Upper lobe of left lung (tissue), 6 donors: ENCODE data around the gene MRPL44. TPM values are rescaled to one million over a fixed set of nuclear protein-coding genes. Genes with fewer than 3 reads are reported as not detected.

Experiments used
- ATAC-seq, 2 donors: fragments of 200-7000 bp; cut with Tn5 transposase; one replicate each; pipeline ENCODE4 v1.9.1; 2022; ENCODE audit warnings: mild to moderate bottlenecking in 2 of 2, moderate library complexity in 2 of 2; ENCODE audit not compliant: low FRiP score in 2 of 2
- DNase-seq, 2 donors: peaks; one replicate each; pipeline ENCODE4 v3.0.0-alpha.2; 2019 to 2020
- H3K27ac ChIP-seq, 4 donors: fragments of 200-600 bp; sonication (generic); one replicate each; pipeline ENCODE4 v1.5.1; 2016 to 2019
- H3K27me3 ChIP-seq, 4 donors: fragments of 200-600 bp; sonication (generic); one replicate each; pipeline ENCODE4 v1.5.1; 2017 to 2019
- H3K36me3 ChIP-seq, 4 donors: fragments of 200-600 bp; sonication (generic); one replicate each; pipeline ENCODE4 v1.5.1; 2016 to 2019
- H3K4me1 ChIP-seq, 4 donors: fragments of 200-600 bp; sonication (generic); one replicate each; pipeline ENCODE4 v1.5.1; 2018 to 2019
- H3K4me3 ChIP-seq, 4 donors: fragments of 200-600 bp; sonication (generic); one replicate each; pipeline ENCODE4 v1.5.1; 2017 to 2019; ENCODE audit warnings: mild to moderate bottlenecking in 2 of 4, moderate library complexity in 1 of 4
- H3K9me3 ChIP-seq, 4 donors: fragments of 200-600 bp; sonication (generic); one replicate each; pipeline ENCODE4 v1.5.1; 2018 to 2019
- EP300 ChIP-seq, 4 donors: sonication (generic); formaldehyde crosslinking; IDR thresholded peaks; one replicate each; pipeline ENCODE4 v1.5.1; 2017; ENCODE audit warnings: antibody characterized with exemption in 4 of 4, control low read depth in 2 of 4
- POLR2A ChIP-seq, 4 donors: fragments of 450-650 bp; IDR thresholded peaks; one replicate each; pipeline ENCODE4 v1.5.1; 2016 to 2017; ENCODE audit warnings: antibody characterized with exemption in 4 of 4, mild to moderate bottlenecking in 2 of 4
- POLR2AphosphoS5 ChIP-seq, 2 donors: sonication (generic); formaldehyde crosslinking; IDR thresholded peaks; one replicate each; pipeline ENCODE4 v1.5.1; 2017; ENCODE audit warnings: antibody characterized with exemption in 2 of 2
- WGBS, 2 donors: methylation state at CpG; one replicate each; pipeline ENCODE4 v1.1.5; 2017 to 2018; 5-methylcytosine and 5-hydroxymethylcytosine counted together
- total RNA-seq, 6 donors: library from RNA; depleted of rRNA in 4 of 6; stranded (reverse); fragments of >200 nt in 4 of 6; gene quantifications; one replicate each; pipeline versions ENCODE4 v1.1.0 to v1.2.1, GENCODE V29; 2016 to 2021
- TF ChIP-seq, protein P1 (sequence below), 6 experiments: fragments of 450-650 bp in 4 of 6; fragments of 200-600 bp in 2 of 6; sonication (generic) in 2 of 6; IDR thresholded peaks; one replicate each; pipeline ENCODE4 v1.5.1; 2016 to 2019; ENCODE audit warnings: antibody characterized with exemption in 6 of 6
- donor health status: DM: no; HTN: no; CAD: no; lungs with moderate emphysema.
- donor health status: DM: no; HTN: yes; CAD: no; lungs with severe emphysema.

MRPL44 gene
- total RNA-seq, 6 donors from 2014 or later, result 7.9 to 24.4 (median 22.5) TPM

- no peak overlapping the region for H3K4me3 ChIP-seq
- ATAC-seq (peak in 1 of 2 donors; percentile 11), DNase-seq (no peak)
- H3K36me3 ChIP-seq, result no peaks in the 10 kb centered on the region
- peak overlapping the region in 1 of 4 donors; percentile 30 for H3K27ac ChIP-seq
- H3K9me3 ChIP-seq, result no peaks in the 10 kb centered on the region
- peaks cover 34 to 76% (median 59%) of the 10 kb centered on the region in 4 donors for H3K4me1 ChIP-seq
- TF ChIP-seq EP300 (IDR thresholded peaks at IDR 0.05) (no peak), POLR2AphosphoS5 (IDR thresholded peaks at IDR 0.05) (no peak), POLR2A (IDR thresholded peaks at IDR 0.05) (no peak)
- TF ChIP-seq, protein P1, sequence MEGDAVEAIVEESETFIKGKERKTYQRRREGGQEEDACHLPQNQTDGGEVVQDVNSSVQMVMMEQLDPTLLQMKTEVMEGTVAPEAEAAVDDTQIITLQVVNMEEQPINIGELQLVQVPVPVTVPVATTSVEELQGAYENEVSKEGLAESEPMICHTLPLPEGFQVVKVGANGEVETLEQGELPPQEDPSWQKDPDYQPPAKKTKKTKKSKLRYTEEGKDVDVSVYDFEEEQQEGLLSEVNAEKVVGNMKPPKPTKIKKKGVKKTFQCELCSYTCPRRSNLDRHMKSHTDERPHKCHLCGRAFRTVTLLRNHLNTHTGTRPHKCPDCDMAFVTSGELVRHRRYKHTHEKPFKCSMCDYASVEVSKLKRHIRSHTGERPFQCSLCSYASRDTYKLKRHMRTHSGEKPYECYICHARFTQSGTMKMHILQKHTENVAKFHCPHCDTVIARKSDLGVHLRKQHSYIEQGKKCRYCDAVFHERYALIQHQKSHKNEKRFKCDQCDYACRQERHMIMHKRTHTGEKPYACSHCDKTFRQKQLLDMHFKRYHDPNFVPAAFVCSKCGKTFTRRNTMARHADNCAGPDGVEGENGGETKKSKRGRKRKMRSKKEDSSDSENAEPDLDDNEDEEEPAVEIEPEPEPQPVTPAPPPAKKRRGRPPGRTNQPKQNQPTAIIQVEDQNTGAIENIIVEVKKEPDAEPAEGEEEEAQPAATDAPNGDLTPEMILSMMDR (IDR thresholded peaks at IDR 0.05), result no peak
- no peaks in the 10 kb centered on the region for H3K27me3 ChIP-seq
- WGBS, 2 donors, result 66% methylated on average over 12 of the region's 12 CpGs
Observed at GRCh38 chr2:223941579-223942277, 15.5 kb upstream of the MRPL44 start.

DNA sequence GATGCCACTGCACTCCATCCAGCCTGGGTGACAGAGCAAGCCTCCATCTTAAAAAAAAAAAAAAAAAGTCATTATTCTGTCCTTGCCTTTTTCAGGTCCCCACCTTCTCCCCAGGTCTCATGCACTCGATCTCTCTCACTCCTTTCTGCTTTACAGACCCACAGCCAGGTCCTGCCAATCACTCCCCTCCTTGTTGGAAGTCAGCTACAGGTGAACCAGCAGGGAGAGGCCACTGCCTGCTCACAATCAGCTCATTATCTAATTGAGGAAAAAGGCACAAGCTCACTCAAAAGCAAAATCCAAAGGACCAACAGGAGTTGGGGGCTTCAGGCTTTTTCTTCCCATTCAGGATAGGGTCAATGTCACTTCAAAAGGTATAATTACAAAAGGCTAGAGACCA is 14.1 kb upstream of the MRPL44 start:
- H3K4me3 ChIP-seq, result peak overlapping the region in 3 of 4 donors; percentile 88 to 98 (median 96)

GRCh38 chr2:223943561-223944008 is 13.7 kb upstream of the MRPL44 start:
- H3K27ac ChIP-seq, result peak overlapping the region; percentile 94 to 97 (median 96)
- peaks cover 22 to 58% (median 43%) of the 10 kb centered on the region in 4 donors for H3K4me1 ChIP-seq
- DNase-seq (no peak), ATAC-seq (peak in 1 of 2 donors; percentile 25)
- no peaks in the 10 kb centered on the region for H3K9me3 ChIP-seq
- no peaks in the 10 kb centered on the region for H3K27me3 ChIP-seq
- TF ChIP-seq POLR2AphosphoS5 (IDR thresholded peaks at IDR 0.05), result no peak
- TF ChIP-seq POLR2A (IDR thresholded peaks at IDR 0.05), result no peak
- TF ChIP-seq EP300 (IDR thresholded peaks at IDR 0.05), result no peak
- TF ChIP-seq, protein P1 (IDR thresholded peaks at IDR 0.05), result no peak
- no peaks in the 10 kb centered on the region for H3K36me3 ChIP-seq
- peak overlapping the region; percentile 88 to 98 (median 96) for H3K4me3 ChIP-seq
- 22 to 29% methylated on average over 7 of the region's 7 CpGs for WGBS, 2 donors

More for the DNA sequence above, 14.1 kb upstream of the MRPL44 start:
- no peaks in the 10 kb centered on the region for H3K36me3 ChIP-seq
- peaks cover 22 to 63% (median 47%) of the 10 kb centered on the region in 4 donors for H3K4me1 ChIP-seq
- DNase-seq, result no peak
- no peaks in the 10 kb centered on the region for H3K27me3 ChIP-seq
- 92 to 95% methylated on average over 1 of the region's 1 CpG for WGBS, 2 donors
- no peaks in the 10 kb centered on the region for H3K9me3 ChIP-seq
- peak overlapping the region in 2 of 4 donors; percentile 96 to 97 for H3K27ac ChIP-seq
- TF ChIP-seq, protein P1 (IDR thresholded peaks at IDR 0.05), result no peak
- TF ChIP-seq POLR2A (IDR thresholded peaks at IDR 0.05), result no peak
- TF ChIP-seq POLR2AphosphoS5 (IDR thresholded peaks at IDR 0.05), result no peak
- no peak for TF ChIP-seq EP300 (IDR thresholded peaks at IDR 0.05)
- ATAC-seq, result no peak

DNA sequence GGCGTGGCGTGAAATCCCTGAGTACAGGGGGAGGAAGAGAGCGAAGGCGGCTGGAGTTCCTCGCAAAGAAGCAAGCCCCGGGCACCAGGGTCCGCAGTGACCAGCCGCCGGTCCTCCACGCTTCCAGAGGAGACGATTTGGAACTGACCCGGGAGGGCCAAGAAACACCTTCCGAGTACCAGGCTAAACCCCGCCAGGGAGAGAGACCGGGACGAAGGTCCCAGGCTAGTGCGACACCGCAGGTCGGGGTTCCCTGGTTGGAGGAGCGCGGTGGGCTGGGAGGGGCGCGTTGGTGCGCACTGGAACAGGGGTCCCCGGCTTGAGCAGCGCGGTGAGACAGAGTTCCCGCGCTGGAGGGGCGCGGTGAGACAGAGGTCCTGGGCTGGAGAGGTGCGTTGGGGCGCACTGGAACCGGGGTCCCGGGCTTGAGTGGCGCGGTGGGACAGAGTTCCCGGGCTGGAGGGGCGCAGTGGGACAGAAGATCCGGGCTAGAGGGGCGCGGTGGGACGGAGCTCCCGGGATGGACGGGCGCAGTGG is 13.0 kb upstream of the MRPL44 start:
- Histone ChIP-seq H3K4me3 (peak overlapping the region; percentile 88 to 98 (median 96)), H3K9me3 (no peaks in the 10 kb centered on the region), H3K27me3 (no peaks in the 10 kb centered on the region), H3K36me3 (no peaks in the 10 kb centered on the region), H3K4me1 (peaks cover 22 to 55% (median 42%) of the 10 kb centered on the region in 4 donors), H3K27ac (peak overlapping the region; percentile 94 to 97 (median 96))
- TF ChIP-seq, protein P1 (IDR thresholded peaks at IDR 0.05), result no peak
- peak in 1 of 2 donors; percentile 12 for TF ChIP-seq POLR2AphosphoS5 (IDR thresholded peaks at IDR 0.05)
- DNase-seq (peak; percentile 40 to 89), ATAC-seq (peak; percentile 62 to 76)
- WGBS, 2 donors, result 3 to 5% methylated on average over 33 to 46 of the region's 46 CpGs
